HEK293 (cell line): ENCODE measurements around the gene CCDC170.

ENCODE experiments used
- SALL2 ChIP-seq: fragments of 450-650 bp; formaldehyde crosslinking; IDR thresholded peaks from 2 replicates; pipeline ENCODE4 v1.5.0; 2017; ENCODE audit warnings: missing biosample characterization, mild to moderate bottlenecking, missing genetic modification characterization, borderline replicate concordance
- ZBTB7A ChIP-seq: fragments of 450-650 bp; formaldehyde crosslinking; IDR thresholded peaks from 2 replicates; pipeline ENCODE4 v1.5.1; 2016; ENCODE audit warnings: low read depth, missing biosample characterization, missing genetic modification characterization
- ZFP3 ChIP-seq: fragments of 450-650 bp; formaldehyde crosslinking; IDR thresholded peaks from 2 replicates; pipeline ENCODE4 v1.5.1; 2016; ENCODE audit warnings: low read depth, missing biosample characterization, missing genetic modification characterization
- ZNF140 ChIP-seq: fragments of 450-650 bp; formaldehyde crosslinking; IDR thresholded peaks from 2 replicates; pipeline ENCODE4 v1.5.1; 2016; ENCODE audit warnings: missing biosample characterization, missing genetic modification characterization
- ZNF423 ChIP-seq: fragments of 450-650 bp; formaldehyde crosslinking; IDR thresholded peaks from 2 replicates; pipeline ENCODE4 v1.5.1; 2016; ENCODE audit warnings: missing biosample characterization, missing genetic modification characterization
- ZNF561 ChIP-seq: fragments of 450-650 bp; IDR thresholded peaks from 2 replicates; pipeline ENCODE4 v1.5.1; 2018; ENCODE audit warnings: missing biosample characterization, missing genetic modification characterization, borderline replicate concordance
- ZNF707 ChIP-seq: fragments of 450-650 bp; formaldehyde crosslinking; IDR thresholded peaks from 2 replicates; pipeline ENCODE4 v1.5.1; 2016; ENCODE audit warnings: missing biosample characterization, missing genetic modification characterization
- TF ChIP-seq, protein P1 (sequence below): sonication (generic); formaldehyde crosslinking; IDR thresholded peaks from 2 replicates; pipeline ENCODE4 v1.8.1; 2022; ENCODE audit warnings: mild to moderate bottlenecking, moderate library complexity, missing genetic modification reagents
- TF ChIP-seq, protein P2 (sequence below): fragments of 450-650 bp; formaldehyde crosslinking; IDR thresholded peaks from 2 replicates; pipeline ENCODE4 v1.5.1; 2016; ENCODE audit warnings: missing biosample characterization, missing genetic modification characterization

DNA sequence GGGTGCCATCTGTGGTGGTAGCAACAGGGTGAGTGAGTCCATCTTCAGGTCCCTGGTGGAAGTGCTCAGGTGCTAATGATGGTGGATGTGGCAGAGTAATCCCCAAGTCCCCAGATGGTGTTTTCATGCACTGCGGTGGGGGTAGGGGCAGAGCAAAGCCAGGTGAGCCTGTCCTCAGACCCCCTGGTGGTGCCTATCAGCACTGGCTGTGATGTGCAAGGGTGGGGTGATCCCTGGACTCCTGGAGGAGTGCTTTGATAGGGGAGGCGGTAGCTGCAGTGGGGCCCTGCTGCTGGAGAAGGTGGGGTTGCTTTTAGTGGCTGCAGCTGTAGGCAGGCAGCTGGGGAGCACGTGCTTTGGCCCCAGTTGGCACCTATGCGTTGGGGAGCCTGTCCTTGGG lies 70.8 kb downstream of the CCDC170 start:
- TF ChIP-seq ZNF707 (tag by site-specific recombination): no peak
- no peak for TF ChIP-seq ZBTB7A (tag by site-specific recombination)
- TF ChIP-seq, protein P1, sequence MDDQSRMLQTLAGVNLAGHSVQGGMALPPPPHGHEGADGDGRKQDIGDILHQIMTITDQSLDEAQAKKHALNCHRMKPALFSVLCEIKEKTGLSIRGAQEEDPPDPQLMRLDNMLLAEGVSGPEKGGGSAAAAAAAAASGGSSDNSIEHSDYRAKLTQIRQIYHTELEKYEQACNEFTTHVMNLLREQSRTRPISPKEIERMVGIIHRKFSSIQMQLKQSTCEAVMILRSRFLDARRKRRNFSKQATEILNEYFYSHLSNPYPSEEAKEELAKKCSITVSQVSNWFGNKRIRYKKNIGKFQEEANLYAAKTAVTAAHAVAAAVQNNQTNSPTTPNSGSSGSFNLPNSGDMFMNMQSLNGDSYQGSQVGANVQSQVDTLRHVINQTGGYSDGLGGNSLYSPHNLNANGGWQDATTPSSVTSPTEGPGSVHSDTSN: no peak
- no peak for TF ChIP-seq ZFP3 (tag by site-specific recombination)
- no peak for TF ChIP-seq ZNF423
- TF ChIP-seq SALL2 (tag by site-specific recombination): no peak
- TF ChIP-seq, protein P2, sequence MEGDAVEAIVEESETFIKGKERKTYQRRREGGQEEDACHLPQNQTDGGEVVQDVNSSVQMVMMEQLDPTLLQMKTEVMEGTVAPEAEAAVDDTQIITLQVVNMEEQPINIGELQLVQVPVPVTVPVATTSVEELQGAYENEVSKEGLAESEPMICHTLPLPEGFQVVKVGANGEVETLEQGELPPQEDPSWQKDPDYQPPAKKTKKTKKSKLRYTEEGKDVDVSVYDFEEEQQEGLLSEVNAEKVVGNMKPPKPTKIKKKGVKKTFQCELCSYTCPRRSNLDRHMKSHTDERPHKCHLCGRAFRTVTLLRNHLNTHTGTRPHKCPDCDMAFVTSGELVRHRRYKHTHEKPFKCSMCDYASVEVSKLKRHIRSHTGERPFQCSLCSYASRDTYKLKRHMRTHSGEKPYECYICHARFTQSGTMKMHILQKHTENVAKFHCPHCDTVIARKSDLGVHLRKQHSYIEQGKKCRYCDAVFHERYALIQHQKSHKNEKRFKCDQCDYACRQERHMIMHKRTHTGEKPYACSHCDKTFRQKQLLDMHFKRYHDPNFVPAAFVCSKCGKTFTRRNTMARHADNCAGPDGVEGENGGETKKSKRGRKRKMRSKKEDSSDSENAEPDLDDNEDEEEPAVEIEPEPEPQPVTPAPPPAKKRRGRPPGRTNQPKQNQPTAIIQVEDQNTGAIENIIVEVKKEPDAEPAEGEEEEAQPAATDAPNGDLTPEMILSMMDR (tag by site-specific recombination): no peak
- TF ChIP-seq ZNF561: no peak
- no peak for TF ChIP-seq ZNF140 (tag by site-specific recombination)
